Adrenal gland (tissue), 5 donors: Measurements from ENCODE around the gene RAB26.

Source experiments
- POLR2A ChIP-seq, 2 donors: fragments of 450-650 bp; IDR thresholded peaks; one replicate each; pipeline ENCODE4 v1.6.1; 2017; ENCODE audit warnings: antibody characterized with exemption in 2 of 2, mild to moderate bottlenecking in 2 of 2, moderate library complexity in 1 of 2
- TF ChIP-seq, protein P1 (sequence below), 6 experiments: fragments of 450-650 bp in 4 of 6; fragments of 200-600 bp in 2 of 6; sonication (generic) in 1 of 6; IDR thresholded peaks; 1 replicate in 5 of 6; 2 replicates in 1 of 6; pipeline versions ENCODE4 v1.5.1 to v1.8.0; 2016 to 2021; ENCODE audit warnings: antibody characterized with exemption in 6 of 6, mild to moderate bottlenecking in 2 of 6, moderate library complexity in 1 of 6
- donor health status: DM: no; HTN: no; CAD: no.

DNA sequence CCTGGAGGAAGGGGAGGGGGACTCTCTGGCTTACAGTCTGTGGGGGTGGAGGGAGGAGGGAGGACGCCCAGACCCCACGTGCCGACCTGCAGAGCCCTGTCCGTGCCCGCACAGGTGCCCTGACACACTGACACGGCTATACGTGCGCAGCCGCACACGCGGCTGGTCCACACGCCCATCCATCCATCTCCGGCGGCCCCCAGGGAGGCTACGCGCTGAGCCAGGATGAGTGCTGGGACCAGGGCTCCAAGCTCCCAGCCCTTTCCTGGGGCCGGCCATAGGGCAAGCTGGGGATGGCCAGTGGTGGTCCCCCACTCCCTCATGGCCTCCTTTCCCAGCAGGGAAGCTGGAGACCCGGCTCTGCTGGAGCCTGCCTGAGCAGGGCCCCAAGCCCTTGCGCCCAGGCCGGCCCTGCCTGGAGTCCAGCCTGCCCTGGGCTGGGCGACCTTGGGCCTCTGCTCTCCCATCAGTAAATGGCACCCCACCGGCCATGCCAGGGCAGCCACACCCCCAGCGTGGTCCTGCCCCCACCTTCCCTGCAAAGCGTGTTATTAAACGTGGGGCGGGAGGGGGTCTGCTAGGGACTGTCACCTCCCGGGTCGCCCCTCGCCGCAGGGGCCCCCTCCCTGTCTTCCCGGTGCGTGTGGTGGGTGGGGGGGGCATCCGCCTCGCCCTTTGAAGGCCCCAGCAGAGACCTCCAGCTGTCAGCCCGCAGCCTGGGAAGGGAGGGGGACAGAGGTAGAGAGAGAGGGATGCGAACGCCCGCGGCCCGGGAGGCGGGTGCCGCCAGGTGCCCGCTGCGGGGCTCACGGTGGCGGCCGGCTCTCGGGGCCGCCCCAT is 47.1 kb downstream of the RAB26 start:
- no peak for TF ChIP-seq POLR2A (IDR thresholded peaks at IDR 0.05)
- TF ChIP-seq, protein P1, sequence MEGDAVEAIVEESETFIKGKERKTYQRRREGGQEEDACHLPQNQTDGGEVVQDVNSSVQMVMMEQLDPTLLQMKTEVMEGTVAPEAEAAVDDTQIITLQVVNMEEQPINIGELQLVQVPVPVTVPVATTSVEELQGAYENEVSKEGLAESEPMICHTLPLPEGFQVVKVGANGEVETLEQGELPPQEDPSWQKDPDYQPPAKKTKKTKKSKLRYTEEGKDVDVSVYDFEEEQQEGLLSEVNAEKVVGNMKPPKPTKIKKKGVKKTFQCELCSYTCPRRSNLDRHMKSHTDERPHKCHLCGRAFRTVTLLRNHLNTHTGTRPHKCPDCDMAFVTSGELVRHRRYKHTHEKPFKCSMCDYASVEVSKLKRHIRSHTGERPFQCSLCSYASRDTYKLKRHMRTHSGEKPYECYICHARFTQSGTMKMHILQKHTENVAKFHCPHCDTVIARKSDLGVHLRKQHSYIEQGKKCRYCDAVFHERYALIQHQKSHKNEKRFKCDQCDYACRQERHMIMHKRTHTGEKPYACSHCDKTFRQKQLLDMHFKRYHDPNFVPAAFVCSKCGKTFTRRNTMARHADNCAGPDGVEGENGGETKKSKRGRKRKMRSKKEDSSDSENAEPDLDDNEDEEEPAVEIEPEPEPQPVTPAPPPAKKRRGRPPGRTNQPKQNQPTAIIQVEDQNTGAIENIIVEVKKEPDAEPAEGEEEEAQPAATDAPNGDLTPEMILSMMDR (IDR thresholded peaks at IDR 0.05), result no peak
